Retinal pigment epithelial cell (primary cell): ENCODE measurements around the gene ATG12.
"Not testable (repeated sequence)": the region's sequence is repeated elsewhere in the genome, so short reads cannot be mapped to it uniquely, and the experiment has no call there.

Experiments
- DNase-seq: peaks from one replicate; pipeline ENCODE4 v3.0.0-alpha.2; 2010; ENCODE audit warnings: low read depth
- H3K4me3 ChIP-seq: 2 replicates; pipeline ENCODE4 v1.5.1; 2011; ENCODE audit warnings: mild to moderate bottlenecking, low read length, control low read depth, moderate library complexity
- TF ChIP-seq, protein P1 (sequence below): conservative IDR thresholded peaks from 2 replicates; pipeline ENCODE4 v1.5.1; 2011; ENCODE audit warnings: low read depth, low read length, control low read depth, inconsistent platforms

ATG12 gene

DNA sequence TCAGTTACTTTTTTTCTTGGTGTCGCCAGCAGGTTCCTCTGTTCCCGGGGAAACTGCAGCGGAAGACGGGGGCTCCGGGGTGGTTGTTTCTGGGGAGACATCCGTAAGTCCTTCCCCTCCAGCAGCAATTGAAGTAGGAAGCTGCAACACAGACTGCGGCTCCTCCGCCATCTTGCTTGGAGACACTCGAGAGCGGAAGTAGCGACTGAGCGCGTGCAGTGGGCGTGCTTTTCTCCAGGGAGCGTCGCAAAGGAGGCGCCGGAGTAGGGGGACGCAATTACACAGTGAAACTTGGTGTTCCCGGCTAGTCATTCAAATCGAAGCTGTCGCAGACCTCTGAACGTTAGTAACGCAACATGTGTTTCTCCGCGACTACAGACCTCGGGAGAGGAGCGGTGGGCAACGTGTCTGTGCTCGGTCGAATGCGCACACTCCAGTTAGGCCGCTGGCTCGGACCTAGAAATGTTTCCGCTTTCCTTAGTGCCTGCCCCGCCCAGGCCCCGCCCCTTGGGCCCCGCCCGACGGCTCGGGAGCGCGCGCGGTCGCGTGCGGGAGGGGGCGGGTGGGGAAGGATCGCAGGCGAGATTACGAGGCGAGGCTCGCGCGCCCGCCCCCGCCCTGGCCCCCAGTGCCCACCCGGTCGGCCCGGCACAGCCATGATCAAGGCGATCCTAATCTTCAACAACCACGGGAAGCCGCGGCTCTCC lies at the start of gene ATG12, which contains the start of gene AP3S1:
TSS of gene ATG12 (minus strand) at position 184 of the 707 bp plus-strand sequence. CDS start at position 171, 13 bp downstream.
TSS of gene AP3S1 (plus strand) at position 554 of the 707 bp plus-strand sequence. CDS start at position 657, 103 bp downstream.
- TF ChIP-seq, protein P1, sequence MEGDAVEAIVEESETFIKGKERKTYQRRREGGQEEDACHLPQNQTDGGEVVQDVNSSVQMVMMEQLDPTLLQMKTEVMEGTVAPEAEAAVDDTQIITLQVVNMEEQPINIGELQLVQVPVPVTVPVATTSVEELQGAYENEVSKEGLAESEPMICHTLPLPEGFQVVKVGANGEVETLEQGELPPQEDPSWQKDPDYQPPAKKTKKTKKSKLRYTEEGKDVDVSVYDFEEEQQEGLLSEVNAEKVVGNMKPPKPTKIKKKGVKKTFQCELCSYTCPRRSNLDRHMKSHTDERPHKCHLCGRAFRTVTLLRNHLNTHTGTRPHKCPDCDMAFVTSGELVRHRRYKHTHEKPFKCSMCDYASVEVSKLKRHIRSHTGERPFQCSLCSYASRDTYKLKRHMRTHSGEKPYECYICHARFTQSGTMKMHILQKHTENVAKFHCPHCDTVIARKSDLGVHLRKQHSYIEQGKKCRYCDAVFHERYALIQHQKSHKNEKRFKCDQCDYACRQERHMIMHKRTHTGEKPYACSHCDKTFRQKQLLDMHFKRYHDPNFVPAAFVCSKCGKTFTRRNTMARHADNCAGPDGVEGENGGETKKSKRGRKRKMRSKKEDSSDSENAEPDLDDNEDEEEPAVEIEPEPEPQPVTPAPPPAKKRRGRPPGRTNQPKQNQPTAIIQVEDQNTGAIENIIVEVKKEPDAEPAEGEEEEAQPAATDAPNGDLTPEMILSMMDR = no peak
- H3K4me3 ChIP-seq = peak within 1 kb of the TSS; percentile 97
- peak; percentile 77 for DNase-seq

DNA sequence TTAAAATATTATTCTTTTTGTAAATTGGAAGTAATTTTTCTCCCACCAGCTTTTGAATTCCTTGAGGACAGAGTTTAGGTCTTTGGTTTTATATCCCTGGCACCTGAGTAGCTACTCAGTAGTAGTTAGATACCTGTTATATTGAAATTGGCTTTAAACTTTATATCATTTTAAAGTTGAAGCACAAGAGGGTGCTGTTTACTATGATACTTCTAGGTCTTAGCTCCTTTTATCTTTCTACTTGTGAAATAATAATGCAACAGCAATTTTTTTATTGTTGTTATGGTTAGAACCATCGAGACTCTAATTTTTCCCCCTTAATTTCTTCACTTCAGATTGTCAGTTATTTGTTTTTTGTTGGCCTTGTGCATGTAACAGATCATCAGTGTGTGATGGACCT lies 46.7 kb upstream of the ATG12 start:
- no peak for DNase-seq
- TF ChIP-seq, protein P1 = peak; percentile 23
- no peak overlapping the region for H3K4me3 ChIP-seq

DNA sequence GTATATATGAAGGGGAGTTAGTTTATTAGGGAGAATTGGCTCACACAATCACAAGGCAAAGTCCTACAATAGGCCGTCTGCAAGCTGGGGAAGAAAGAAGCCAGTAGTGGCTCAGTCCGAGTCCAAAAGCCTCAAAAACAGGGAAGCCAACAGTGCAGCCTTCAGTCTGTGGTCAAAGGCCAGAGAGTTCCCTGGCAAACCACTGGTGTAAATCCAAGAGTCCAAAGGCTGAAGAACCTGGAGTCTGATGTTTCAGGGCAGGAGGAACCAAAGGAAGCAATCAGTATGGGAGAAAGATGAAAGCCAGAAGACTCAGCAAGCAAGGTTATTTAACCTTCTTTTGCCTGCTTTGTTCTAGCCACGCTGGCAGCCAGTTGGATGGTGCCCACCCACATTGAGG lies 43.8 kb upstream of the ATG12 start:
- H3K4me3 ChIP-seq, DNase-seq: not testable (repeated sequence)

DNA sequence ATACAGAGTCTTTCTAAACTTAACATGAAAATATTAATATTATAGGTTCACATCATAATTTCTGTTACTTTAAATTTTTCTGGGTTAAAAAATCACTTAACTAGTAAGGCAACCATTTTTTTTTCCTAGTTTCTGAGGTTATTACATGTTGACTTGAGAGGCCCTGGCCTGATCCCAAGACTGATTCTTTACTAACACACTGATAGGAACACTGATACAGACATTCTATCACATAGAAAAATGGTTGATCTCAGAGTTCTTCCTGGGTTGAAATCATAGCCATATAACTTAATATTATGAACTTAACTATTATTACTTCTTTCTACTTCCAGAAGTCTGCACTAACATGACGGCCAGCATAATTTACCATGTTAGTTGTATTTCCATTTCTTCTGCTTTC lies 43.3 kb upstream of the ATG12 start:
- TF ChIP-seq, protein P1 = no peak
- no peak overlapping the region for H3K4me3 ChIP-seq
- DNase-seq = no peak

DNA sequence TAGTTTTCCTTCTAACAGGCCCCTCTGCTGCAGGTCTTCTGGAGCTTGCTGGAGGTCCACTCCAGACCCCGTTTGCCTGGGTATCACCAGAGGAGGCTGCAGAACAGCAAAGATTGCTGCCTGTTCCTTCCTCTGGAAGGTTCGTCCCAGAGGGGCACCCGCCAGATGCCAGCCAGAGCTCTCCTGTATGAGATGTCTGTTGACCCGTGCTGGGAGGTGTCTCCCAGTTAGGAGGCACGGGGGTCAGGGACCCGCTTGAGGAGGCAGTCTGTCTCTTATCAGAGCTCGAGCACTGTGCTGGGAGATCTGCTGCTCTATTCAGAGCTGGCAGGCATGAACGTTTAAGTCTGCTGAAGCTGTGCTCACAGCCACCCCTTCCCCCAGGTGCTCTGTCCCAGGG lies 41.1 kb upstream of the ATG12 start:
- H3K4me3 ChIP-seq, DNase-seq: not testable (repeated sequence)

DNA sequence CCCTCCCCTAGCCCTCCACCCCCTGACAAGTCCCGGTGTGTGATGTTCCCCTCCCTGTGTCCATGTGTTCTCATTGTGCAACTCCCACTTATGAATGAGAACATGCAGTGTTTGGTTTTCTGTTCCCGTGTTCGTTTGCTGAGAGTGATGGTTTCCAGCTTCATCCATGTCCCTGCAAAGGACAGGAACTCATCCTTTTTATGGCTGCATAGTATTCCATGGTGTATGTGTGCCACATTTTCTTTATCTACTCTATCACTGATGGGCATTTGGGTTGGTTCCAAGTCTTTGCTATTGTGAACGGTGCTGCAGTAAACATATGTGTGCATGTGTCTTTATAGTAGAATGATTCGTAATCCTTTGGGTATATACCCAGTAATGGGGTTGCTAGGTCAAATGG lies 36.0 kb upstream of the ATG12 start:
- H3K4me3 ChIP-seq, DNase-seq: not testable (repeated sequence)

DNA sequence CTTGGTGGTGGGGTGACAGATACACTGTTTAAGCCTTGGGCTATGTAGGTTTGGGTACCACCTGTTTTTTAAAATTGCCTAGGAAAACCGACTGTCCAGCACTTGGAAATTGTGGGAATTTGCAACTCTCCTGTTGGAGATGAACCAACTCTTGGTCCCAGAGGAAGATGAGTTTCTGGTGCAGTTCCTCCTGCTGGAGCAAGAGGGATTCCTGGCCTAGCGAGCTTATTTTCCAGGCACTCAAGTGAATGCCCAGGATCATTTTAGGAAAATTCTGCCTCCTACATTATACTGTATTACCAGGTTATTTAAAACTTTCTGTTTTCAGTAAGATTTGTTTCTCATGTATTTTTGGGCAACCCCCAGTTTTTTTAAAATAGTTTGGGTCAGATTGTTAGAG lies 34.1 kb upstream of the ATG12 start:
- DNase-seq = no peak
- TF ChIP-seq, protein P1 = no peak
- H3K4me3 ChIP-seq = no peak overlapping the region

DNA sequence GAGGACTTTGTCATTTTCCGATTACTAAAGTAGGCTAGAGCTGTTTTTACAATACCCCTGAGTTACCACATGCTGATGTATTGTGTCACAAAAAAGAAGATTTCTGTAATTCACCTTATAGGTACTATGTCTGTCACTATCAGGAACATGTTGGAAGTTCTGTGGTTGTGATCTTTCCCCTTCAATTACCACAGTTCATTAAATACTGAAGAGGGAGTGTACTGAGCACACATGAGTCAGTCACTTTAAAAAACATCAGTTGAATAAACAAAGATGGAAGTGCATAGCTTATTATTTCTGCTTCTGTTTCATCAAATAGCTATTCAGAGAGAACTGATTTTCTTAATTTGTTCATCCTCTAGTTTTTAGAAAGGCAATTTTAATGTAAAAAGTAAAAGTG lies 32.0 kb upstream of the ATG12 start:
- H3K4me3 ChIP-seq = no peak overlapping the region
- no peak for DNase-seq
- TF ChIP-seq, protein P1 = no peak

DNA sequence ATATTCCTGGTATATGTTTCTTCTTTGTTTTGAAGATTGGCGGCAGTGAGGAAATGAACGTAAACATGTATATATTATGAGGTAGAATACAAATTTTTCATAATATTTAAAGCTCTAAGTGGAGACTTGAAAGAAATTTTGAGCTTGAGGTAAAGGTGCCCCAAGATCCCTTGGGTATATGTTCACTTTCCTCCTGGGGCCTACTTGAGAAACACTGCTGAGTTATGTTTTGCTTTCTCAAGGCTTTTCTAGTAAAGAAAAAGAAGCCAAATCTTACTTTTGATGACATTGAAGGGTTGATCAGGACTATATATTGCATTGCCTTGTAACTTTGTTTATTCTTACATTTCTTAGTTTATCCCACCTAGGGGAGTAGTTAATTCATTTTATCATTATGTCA lies 31.1 kb upstream of the ATG12 start:
- TF ChIP-seq, protein P1 = no peak
- H3K4me3 ChIP-seq = no peak overlapping the region
- DNase-seq = no peak
